Keratinocyte (primary cell): ENCODE measurements around the gene JPH2. TPM values are rescaled to one million over a fixed set of nuclear protein-coding genes. Genes with fewer than 3 reads are reported as not detected.

ENCODE experiments used
- DNase-seq: peaks from one replicate; pipeline ENCODE4 v3.0.0-alpha.2; 2011; ENCODE audit warnings: low read depth, missing footprints, low spot score
- FAIRE-seq: peaks from 2 replicates; lab custom pipeline; 2011; peaks lifted over from hg19 to GRCh38; lab: Jason Lieb, UNC
- H2AFZ ChIP-seq: 2 replicates; pipeline ENCODE4 v1.6.0; 2012; ENCODE audit warnings: low read length, control low read depth, inconsistent platforms; ENCODE audit not compliant: control insufficient read depth
- H3K27ac ChIP-seq: 2 replicates; pipeline ENCODE4 v1.5.1; 2011; ENCODE audit warnings: low read length; ENCODE audit not compliant: control insufficient read depth, insufficient read depth
- H3K27me3 ChIP-seq: 3 replicates; pipeline ENCODE4 v1.6.0; 2011; ENCODE audit warnings: low read length; ENCODE audit not compliant: control insufficient read depth, insufficient read depth; ENCODE audit errors: extremely low read depth
- H3K36me3 ChIP-seq, 2 experiments: 2 replicates in 1 of 2; 3 replicates in 1 of 2; pipeline ENCODE4 v1.5.1; 2011; ENCODE audit warnings: low read length in 2 of 2, mild to moderate bottlenecking in 1 of 2; ENCODE audit not compliant: control insufficient read depth in 2 of 2, insufficient read depth in 2 of 2; ENCODE audit errors: extremely low read depth in 1 of 2
- H3K4me1 ChIP-seq: 3 replicates; pipeline ENCODE4 v1.5.1; 2011; ENCODE audit warnings: low read length; ENCODE audit not compliant: control insufficient read depth, insufficient read depth; ENCODE audit errors: extremely low read depth
- H3K4me2 ChIP-seq: 3 replicates; pipeline ENCODE4 v1.6.0; 2011; ENCODE audit warnings: low read depth, low read length; ENCODE audit not compliant: control insufficient read depth, insufficient read depth; ENCODE audit errors: extremely low read depth
- H3K4me3 ChIP-seq, 3 experiments: fragments of 200-600 bp in 1 of 3; sonication (generic) in 1 of 3; 2 replicates in 2 of 3; 3 replicates in 1 of 3; pipeline ENCODE4 v1.5.1; 2011 to 2016; ENCODE audit warnings: low read length in 3 of 3, mild to moderate bottlenecking in 3 of 3, control low read depth in 2 of 3, inconsistent platforms in 1 of 3, low read depth in 1 of 3, mixed read lengths in 1 of 3, mixed run types in 1 of 3, moderate library complexity in 1 of 3; ENCODE audit not compliant: control insufficient read depth in 2 of 3, insufficient read depth in 2 of 3; ENCODE audit errors: extremely low read depth in 1 of 3
- H3K79me2 ChIP-seq: 2 replicates; pipeline ENCODE4 v1.6.0; 2012; ENCODE audit warnings: low read length; ENCODE audit not compliant: control insufficient read depth, insufficient read depth
- H3K9ac ChIP-seq: 3 replicates; pipeline ENCODE4 v1.6.0; 2011; ENCODE audit warnings: low read length; ENCODE audit not compliant: control insufficient read depth, insufficient read depth; ENCODE audit errors: extremely low read depth
- H3K9me1 ChIP-seq: 3 replicates; pipeline ENCODE4 v1.6.0; 2011; ENCODE audit warnings: low read length; ENCODE audit not compliant: control insufficient read depth, insufficient read depth; ENCODE audit errors: extremely low read depth
- H3K9me3 ChIP-seq: 2 replicates; pipeline ENCODE4 v1.5.1; 2012; ENCODE audit warnings: low read depth, low read length; ENCODE audit not compliant: control insufficient read depth
- H4K20me1 ChIP-seq: 3 replicates; pipeline ENCODE4 v1.6.0; 2011; ENCODE audit warnings: low read length; ENCODE audit not compliant: control insufficient read depth, insufficient read depth; ENCODE audit errors: extremely low read depth
- CTCF ChIP-seq, 3 experiments: IDR thresholded peaks in 1 of 3; conservative IDR thresholded peaks in 1 of 3; optimal IDR thresholded peaks in 1 of 3; 2 replicates in 2 of 3; 3 replicates in 1 of 3; pipeline versions ENCODE3 to v1.5.1; 2011; ENCODE audit warnings: low read length in 3 of 3, mild to moderate bottlenecking in 3 of 3, moderate library complexity in 2 of 3, control low read depth in 1 of 3, inconsistent platforms in 1 of 3; ENCODE audit not compliant: insufficient read depth in 2 of 3; ENCODE audit errors: extremely low read depth in 1 of 3
- EZH2 ChIP-seq: IDR thresholded peaks from one replicate; pipeline ENCODE4 v1.6.1; 2012; ENCODE audit warnings: inconsistent platforms, mild to moderate bottlenecking, low read length, moderate library complexity
- dilution Hi-C: fragments of 300-500 bp; cut with MboI; formaldehyde crosslinking; loops from one replicate; pipeline ENCODE4 v1.7.0; 2020; ENCODE audit warnings: low sequenced_read_pairs; ENCODE audit not compliant: extremely low pct_ligation_motif_present
- polyA plus RNA-seq, 5 experiments: library from polyadenylated mRNA; depleted of rRNA in 3 of 5; stranded (reverse) in 3 of 5; stranded (forward) in 1 of 5; unstranded in 1 of 5; fragments of >200 nt; gene quantifications; 1 replicate in 1 of 5; 2 replicates in 3 of 5; 3 replicates in 1 of 5; pipeline versions ENCODE4 v1.2.1 to v1.2.3, GENCODE V29; 2011 to 2012; ENCODE audit warnings: missing spikeins in 2 of 5, low read depth in 1 of 5, low replicate concordance in 1 of 5

The JPH2 gene
- polyA plus RNA-seq, 1 donor (not counting 4 experiments of a cell fraction or from before 2014, with no cell fraction given): 2.5 TPM

- no peaks in the 10 kb centered on the region for H3K36me3 ChIP-seq
- H2AFZ ChIP-seq: no peak overlapping the region
- H4K20me1 ChIP-seq: no peaks in the 10 kb centered on the region
- no peaks in the 10 kb centered on the region for H3K9me3 ChIP-seq
- no peaks in the 10 kb centered on the region for H3K9me1 ChIP-seq
- no peak for TF ChIP-seq EZH2
- no peak for TF ChIP-seq CTCF (optimal IDR thresholded peaks at IDR 0.05 in 1 of 3, IDR thresholded peaks at IDR 0.05 in 1 of 3, conservative IDR thresholded peaks at IDR 0.05 in 1 of 3; ENCODE audit: extremely low read depth in 1 of 3, insufficient read depth in 2 of 3, low read length in 3 of 3)
- FAIRE-seq (no peak), DNase-seq (no peak)
- H3K4me2 ChIP-seq: no peak overlapping the region
- H3K4me3 ChIP-seq: no peak overlapping the region
- dilution Hi-C loops: no loop called here
- H3K4me1 ChIP-seq: no peaks in the 10 kb centered on the region
- no peaks in the 10 kb centered on the region for H3K27me3 ChIP-seq
- H3K27ac ChIP-seq: no peak overlapping the region
- H3K79me2 ChIP-seq: no peaks in the 10 kb centered on the region
- no peak overlapping the region for H3K9ac ChIP-seq
Measured at GRCh38 chr20:44228465-44229258, 41.7 kb upstream of the JPH2 start.

- Histone ChIP-seq H3K27ac (no peak overlapping the region), H3K79me2 (no peaks in the 10 kb centered on the region), H3K4me1 (no peaks in the 10 kb centered on the region), H4K20me1 (no peaks in the 10 kb centered on the region), H3K9me3 (no peaks in the 10 kb centered on the region), H2AFZ (no peak overlapping the region), H3K9ac (no peak overlapping the region), H3K4me2 (no peak overlapping the region), H3K36me3 (no peaks in the 10 kb centered on the region), H3K9me1 (no peaks in the 10 kb centered on the region), H3K4me3 (no peak overlapping the region), H3K27me3 (no peaks in the 10 kb centered on the region)
- dilution Hi-C loops: no loop called here
- no peak for DNase-seq
- FAIRE-seq: no peak
- TF ChIP-seq CTCF (optimal IDR thresholded peaks at IDR 0.05 in 1 of 3, IDR thresholded peaks at IDR 0.05 in 1 of 3, conservative IDR thresholded peaks at IDR 0.05 in 1 of 3; ENCODE audit: extremely low read depth in 1 of 3, insufficient read depth in 2 of 3, low read length in 3 of 3) (no peak), EZH2 (no peak)
Measured at GRCh38 chr20:44224637-44225036, 37.6 kb upstream of the JPH2 start.
